ENCODE measurements around the gene LRP1B.

DNA sequence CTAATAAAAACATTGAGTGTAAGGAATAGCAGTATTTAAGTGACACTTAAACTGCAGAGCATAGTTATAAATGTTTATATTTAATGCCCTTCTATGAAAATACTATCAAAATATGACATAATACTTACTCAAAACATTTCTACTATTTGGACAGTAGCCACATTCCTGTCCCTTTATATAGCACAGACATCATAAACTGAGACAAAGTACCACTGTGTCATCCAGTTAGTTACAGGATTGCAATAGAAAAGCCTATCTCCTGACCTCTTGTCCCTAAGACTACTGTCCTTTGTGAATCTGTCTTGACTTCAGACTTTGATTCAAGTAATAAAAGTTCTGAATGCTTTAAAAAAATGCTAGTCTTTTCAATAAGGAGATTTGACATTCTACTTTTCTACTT, 1822.1 kb downstream of the LRP1B start:
- TF ChIP-seq ZBTB43 (CRISPR knock-in tag; IDR thresholded peaks at IDR 0.05) (no peak), FOXP1 (CRISPR knock-in tag; IDR thresholded peaks at IDR 0.05; ENCODE audit: borderline replicate concordance) (no peak)
- TF ChIP-seq, protein P1, sequence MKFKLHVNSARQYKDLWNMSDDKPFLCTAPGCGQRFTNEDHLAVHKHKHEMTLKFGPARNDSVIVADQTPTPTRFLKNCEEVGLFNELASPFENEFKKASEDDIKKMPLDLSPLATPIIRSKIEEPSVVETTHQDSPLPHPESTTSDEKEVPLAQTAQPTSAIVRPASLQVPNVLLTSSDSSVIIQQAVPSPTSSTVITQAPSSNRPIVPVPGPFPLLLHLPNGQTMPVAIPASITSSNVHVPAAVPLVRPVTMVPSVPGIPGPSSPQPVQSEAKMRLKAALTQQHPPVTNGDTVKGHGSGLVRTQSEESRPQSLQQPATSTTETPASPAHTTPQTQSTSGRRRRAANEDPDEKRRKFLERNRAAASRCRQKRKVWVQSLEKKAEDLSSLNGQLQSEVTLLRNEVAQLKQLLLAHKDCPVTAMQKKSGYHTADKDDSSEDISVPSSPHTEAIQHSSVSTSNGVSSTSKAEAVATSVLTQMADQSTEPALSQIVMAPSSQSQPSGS (CRISPR knock-in tag; IDR thresholded peaks at IDR 0.05; ENCODE audit: borderline replicate concordance, low read depth), result no peak

All from WTC11 (cell line).